Ishikawa (cell line): ENCODE results near the gene RBFOX1.

Experiments
- CEBPB ChIP-seq: IDR thresholded peaks from 2 replicates; pipeline ENCODE4 v1.6.1; 2012
- CREB1 ChIP-seq: IDR thresholded peaks from 2 replicates; pipeline ENCODE4 v1.6.1; 2012; ENCODE audit warnings: low read depth
- EGR1 ChIP-seq: IDR thresholded peaks from 2 replicates; pipeline ENCODE4 v1.6.1; 2012
- EP300 ChIP-seq: IDR thresholded peaks from 2 replicates; pipeline ENCODE4 v1.6.1; 2012; ENCODE audit warnings: borderline replicate concordance
- FOXM1 ChIP-seq: IDR thresholded peaks from 2 replicates; pipeline ENCODE4 v1.6.1; 2012; ENCODE audit warnings: low read depth, borderline replicate concordance
- NFIC ChIP-seq: IDR thresholded peaks from 2 replicates; pipeline ENCODE4 v1.6.1; 2012
- RAD21 ChIP-seq: IDR thresholded peaks from 2 replicates; pipeline ENCODE4 v1.6.1; 2012; ENCODE audit warnings: low read depth
- TAF1 ChIP-seq: IDR thresholded peaks from 2 replicates; pipeline ENCODE4 v1.6.1; 2012; ENCODE audit warnings: low read depth, mild to moderate bottlenecking
- TCF12 ChIP-seq: IDR thresholded peaks from 2 replicates; pipeline ENCODE4 v1.6.1; 2012; ENCODE audit warnings: low read depth
- TEAD4 ChIP-seq: IDR thresholded peaks from 2 replicates; pipeline ENCODE4 v1.6.1; 2012
- YY1 ChIP-seq: IDR thresholded peaks from 2 replicates; pipeline ENCODE4 v1.6.1; 2012; ENCODE audit warnings: low read depth
- ZBTB7A ChIP-seq: IDR thresholded peaks from 2 replicates; pipeline ENCODE4 v1.6.1; 2012; ENCODE audit warnings: low read depth
- TF ChIP-seq, protein P1 (sequence below): IDR thresholded peaks from 2 replicates; pipeline ENCODE4 v1.6.1; 2012
- TF ChIP-seq, protein P2 (sequence below): IDR thresholded peaks from 2 replicates; pipeline ENCODE4 v1.6.1; 2012; ENCODE audit warnings: low read depth, mild to moderate bottlenecking
- TF ChIP-seq, protein P3 (sequence below): IDR thresholded peaks from 2 replicates; pipeline ENCODE4 v1.6.1; 2012

The RBFOX1 gene

DNA sequence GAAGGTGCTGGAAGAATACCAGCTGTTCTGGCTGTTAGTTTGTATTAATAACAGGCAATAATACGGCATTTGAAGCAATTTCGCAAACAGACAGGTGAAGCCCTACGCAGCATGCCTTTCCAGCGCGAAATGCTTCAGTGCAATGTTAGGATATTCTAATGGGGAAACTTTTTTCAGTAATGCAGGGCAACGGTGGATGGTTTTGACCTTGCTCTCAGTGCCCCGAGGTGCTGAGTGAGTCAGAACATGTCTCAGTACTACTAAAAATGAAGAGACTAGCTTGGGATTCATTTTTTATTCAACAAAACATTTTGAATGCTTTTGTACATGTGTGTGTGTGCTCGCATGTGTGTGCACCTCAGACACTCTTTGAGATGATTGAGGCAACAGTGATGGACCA, 172.2 kb downstream of the RBFOX1 start:
- TF ChIP-seq CEBPB: no peak
- TF ChIP-seq EGR1: no peak
- no peak for TF ChIP-seq TCF12
- TF ChIP-seq NFIC: no peak
- no peak for TF ChIP-seq CREB1
- TF ChIP-seq ZBTB7A: no peak
- no peak for TF ChIP-seq TEAD4
- TF ChIP-seq TAF1: no peak
- TF ChIP-seq, protein P1, sequence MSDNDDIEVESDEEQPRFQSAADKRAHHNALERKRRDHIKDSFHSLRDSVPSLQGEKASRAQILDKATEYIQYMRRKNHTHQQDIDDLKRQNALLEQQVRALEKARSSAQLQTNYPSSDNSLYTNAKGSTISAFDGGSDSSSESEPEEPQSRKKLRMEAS: no peak
- TF ChIP-seq YY1: no peak
- no peak for TF ChIP-seq RAD21
- TF ChIP-seq EP300: no peak
- TF ChIP-seq FOXM1: no peak

DNA sequence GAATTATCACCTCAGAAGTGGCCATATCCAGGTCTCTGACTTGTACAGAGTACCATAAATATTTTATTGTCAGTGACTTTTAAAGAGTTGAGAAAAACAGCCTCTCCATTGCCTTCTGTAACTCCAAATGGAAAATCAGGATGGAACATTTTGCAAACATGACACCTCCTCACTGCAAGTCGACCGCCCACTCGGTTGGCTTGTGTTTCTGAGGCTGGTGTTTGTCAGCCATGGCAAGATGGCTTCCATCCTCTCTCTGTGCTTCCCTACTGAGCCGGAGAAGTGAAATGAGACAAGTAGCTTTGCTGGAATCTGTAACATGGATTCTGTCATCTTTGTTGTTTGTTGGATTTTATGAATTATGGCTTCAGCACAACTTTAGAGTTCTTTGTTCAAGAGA, 172.8 kb downstream of the RBFOX1 start:
- TF ChIP-seq TEAD4: no peak
- no peak for TF ChIP-seq ZBTB7A
- TF ChIP-seq, protein P1: no peak
- TF ChIP-seq EP300: no peak
- TF ChIP-seq TAF1: no peak
- no peak for TF ChIP-seq EGR1
- TF ChIP-seq FOXM1: no peak

DNA sequence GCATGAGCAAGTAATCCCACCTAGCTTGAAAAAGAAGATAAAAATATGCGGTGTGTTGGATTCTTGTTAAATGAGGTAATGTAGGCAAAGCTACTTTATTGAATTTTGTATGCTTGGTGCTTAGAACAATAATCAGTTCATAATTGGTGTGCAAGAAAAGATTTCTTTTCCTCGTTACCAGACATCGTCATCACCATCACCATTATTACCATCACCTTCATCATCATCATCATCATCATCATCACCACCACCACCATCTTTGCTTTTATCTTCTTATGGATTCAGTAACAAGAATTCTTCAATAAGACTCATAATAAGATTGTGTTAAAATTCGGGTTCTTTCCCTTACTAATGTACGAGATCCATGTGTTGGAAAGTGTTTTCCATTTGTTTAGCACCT, 173.7 kb downstream of the RBFOX1 start:
- no peak for TF ChIP-seq YY1
- TF ChIP-seq TCF12: no peak
- TF ChIP-seq RAD21: no peak
- TF ChIP-seq, protein P1: no peak
- TF ChIP-seq EGR1: no peak
- TF ChIP-seq TAF1: no peak
- no peak for TF ChIP-seq NFIC
- TF ChIP-seq ZBTB7A: no peak
- no peak for TF ChIP-seq CREB1
- no peak for TF ChIP-seq TEAD4
- TF ChIP-seq, protein P2, sequence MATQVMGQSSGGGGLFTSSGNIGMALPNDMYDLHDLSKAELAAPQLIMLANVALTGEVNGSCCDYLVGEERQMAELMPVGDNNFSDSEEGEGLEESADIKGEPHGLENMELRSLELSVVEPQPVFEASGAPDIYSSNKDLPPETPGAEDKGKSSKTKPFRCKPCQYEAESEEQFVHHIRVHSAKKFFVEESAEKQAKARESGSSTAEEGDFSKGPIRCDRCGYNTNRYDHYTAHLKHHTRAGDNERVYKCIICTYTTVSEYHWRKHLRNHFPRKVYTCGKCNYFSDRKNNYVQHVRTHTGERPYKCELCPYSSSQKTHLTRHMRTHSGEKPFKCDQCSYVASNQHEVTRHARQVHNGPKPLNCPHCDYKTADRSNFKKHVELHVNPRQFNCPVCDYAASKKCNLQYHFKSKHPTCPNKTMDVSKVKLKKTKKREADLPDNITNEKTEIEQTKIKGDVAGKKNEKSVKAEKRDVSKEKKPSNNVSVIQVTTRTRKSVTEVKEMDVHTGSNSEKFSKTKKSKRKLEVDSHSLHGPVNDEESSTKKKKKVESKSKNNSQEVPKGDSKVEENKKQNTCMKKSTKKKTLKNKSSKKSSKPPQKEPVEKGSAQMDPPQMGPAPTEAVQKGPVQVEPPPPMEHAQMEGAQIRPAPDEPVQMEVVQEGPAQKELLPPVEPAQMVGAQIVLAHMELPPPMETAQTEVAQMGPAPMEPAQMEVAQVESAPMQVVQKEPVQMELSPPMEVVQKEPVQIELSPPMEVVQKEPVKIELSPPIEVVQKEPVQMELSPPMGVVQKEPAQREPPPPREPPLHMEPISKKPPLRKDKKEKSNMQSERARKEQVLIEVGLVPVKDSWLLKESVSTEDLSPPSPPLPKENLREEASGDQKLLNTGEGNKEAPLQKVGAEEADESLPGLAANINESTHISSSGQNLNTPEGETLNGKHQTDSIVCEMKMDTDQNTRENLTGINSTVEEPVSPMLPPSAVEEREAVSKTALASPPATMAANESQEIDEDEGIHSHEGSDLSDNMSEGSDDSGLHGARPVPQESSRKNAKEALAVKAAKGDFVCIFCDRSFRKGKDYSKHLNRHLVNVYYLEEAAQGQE: no peak
- no peak for TF ChIP-seq EP300
- TF ChIP-seq FOXM1: no peak
- no peak for TF ChIP-seq CEBPB

DNA sequence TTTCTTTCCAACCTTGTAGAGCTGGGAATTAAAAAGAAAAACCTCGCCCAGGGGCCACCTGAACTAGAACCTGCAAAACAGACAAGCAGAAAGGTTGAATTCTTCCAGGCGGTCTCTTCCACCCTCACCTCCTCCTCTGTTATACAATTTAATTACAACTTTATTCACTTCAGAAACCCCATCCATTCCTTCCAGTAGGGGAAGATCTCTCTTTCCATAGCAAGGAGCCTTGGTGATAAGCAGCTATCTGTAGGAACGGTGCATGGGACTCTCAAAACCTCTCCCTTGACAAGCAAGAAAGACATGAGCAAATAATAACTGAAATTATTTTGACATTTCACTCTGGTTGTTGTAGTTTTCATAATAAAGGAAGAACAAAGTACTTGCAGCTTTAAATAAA, 176.0 kb downstream of the RBFOX1 start:
- TF ChIP-seq EGR1: no peak
- TF ChIP-seq, protein P1: no peak
- TF ChIP-seq FOXM1: no peak
- no peak for TF ChIP-seq RAD21
- TF ChIP-seq TAF1: no peak
- TF ChIP-seq, protein P3, sequence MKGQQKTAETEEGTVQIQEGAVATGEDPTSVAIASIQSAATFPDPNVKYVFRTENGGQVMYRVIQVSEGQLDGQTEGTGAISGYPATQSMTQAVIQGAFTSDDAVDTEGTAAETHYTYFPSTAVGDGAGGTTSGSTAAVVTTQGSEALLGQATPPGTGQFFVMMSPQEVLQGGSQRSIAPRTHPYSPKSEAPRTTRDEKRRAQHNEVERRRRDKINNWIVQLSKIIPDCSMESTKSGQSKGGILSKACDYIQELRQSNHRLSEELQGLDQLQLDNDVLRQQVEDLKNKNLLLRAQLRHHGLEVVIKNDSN: no peak
- TF ChIP-seq, protein P2: no peak
- TF ChIP-seq ZBTB7A: no peak
- TF ChIP-seq YY1: no peak
- TF ChIP-seq CREB1: no peak
- TF ChIP-seq CEBPB: no peak

DNA sequence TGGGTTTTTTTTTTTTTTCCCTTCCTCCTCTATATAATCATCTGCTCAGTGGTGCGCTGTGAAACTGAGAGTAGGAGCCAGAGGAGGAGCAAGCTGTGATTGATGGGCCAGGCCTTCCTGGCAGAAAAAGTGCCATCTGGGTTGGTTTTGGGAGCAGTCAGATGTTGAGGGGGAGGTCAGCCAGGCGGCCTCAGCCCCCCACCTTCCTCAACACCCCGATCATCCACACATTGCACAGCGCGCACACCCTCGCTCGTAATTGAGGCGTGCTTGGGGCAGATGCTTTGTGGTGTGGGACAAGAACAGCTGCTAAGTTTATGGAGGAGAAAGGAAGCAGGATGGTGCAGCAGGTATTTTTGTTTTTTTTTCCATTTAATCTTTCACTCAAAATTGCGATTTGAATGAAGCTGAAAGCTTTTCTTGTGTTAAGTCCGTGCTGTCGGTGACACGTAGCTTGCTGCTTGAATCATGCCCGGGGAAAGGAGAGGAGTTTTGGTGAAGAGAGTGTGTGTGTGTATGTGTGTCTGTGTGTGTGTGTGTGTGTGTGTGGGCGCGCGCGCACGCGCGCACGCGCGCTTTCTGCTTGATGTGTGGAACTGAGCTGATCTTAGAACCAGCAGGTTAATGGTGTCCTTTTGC, 177.4 kb downstream of the RBFOX1 start:
- TF ChIP-seq, protein P2: no peak
- TF ChIP-seq CREB1: no peak
- no peak for TF ChIP-seq YY1
